Measurements from ENCODE around the gene KRT7. TPM values are rescaled to one million over a fixed set of nuclear protein-coding genes. Genes with fewer than 3 reads are reported as not detected.
A peak's percentile ranks its signal among the peaks of the same experiment; 100 is the strongest.
"Not testable (repeated sequence)": the region's sequence is repeated elsewhere in the genome, so short reads cannot be mapped to it uniquely, and the experiment has no call there.

The KRT7 gene
- polyA plus RNA-seq, 1 donor from 2014 or later: not detected

- H3K36me3 Mint-ChIP-seq, H3K4me3 Mint-ChIP-seq, H3K9me3 Mint-ChIP-seq, H3K4me1 Mint-ChIP-seq, H3K27ac Mint-ChIP-seq: not testable (repeated sequence)
- H3K27me3 Mint-ChIP-seq: peaks cover 43% of the 10 kb centered on the region
Observed at GRCh38 chr12:52257922-52258321, 24.9 kb downstream of the KRT7 start.

DNA sequence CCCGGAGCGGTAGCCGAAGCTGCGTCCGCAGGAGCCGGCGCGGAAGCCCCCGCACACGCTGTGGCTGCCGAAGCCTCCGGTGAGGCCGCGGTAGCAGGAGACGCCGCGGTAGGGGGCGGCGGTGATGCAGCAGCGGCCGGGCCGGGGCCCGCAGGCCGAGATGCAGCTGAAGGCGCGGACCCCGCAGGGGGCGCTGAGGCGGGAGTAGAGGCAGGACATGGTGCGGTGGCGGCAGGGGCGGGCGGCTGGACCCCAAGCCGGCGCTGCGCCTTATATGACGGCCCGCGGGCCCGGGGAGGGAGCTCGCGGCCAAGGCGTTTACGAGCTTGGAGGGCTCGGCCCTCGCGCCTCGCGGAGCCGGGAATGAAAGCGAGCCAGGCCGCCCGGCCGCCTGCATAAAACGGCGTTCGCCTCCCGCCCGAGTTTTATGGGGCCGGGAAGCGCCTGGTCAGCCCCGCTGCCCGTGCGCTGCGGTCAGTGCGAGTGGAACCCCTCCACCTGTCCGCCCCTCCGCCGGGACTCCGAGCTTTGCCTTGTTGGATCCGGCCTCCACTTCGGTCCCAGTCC lies 25.4 kb downstream of the KRT7 start:
- Mint-ChIP-seq H3K9me3 (peaks cover 0 to 4% (median 2%) of the 10 kb centered on the region in 3 donors), H3K4me1 (no peaks in the 10 kb centered on the region), H3K27me3 (peaks cover 43% of the 10 kb centered on the region), H3K4me3 (no peak overlapping the region), H3K36me3 (no peaks in the 10 kb centered on the region), H3K27ac (no peak overlapping the region)

DNA sequence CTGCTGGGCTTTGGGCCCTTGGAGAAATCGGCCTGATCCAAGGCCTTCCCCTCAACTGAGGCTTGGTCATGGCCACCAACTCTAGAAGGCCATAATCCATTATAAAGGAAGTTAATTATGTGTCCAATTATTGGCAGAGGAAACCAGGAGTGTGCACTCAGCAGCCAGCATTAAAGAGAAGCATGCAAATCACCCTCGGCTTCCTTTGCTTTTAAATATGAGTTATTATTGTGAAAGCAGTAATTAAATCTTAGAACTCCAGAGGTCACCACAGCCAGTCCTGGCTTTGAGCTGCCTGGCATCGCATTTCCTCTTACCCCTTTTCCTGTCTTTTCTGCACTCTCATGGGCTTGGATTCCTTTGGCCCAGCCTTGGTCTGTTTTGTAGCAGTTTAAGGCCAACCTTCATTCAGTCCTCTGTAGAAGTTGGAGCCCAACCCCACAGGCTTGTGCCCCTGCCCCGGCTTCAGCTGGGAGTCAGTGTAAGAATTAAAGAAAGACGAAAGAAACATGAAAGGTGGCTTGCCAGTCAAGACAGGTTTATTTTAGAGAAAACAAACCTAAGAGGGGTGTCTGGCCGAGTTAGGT lies 26.7 kb downstream of the KRT7 start:
- Mint-ChIP-seq H3K27ac (no peak overlapping the region), H3K27me3 (peaks cover 39% of the 10 kb centered on the region), H3K4me1 (no peaks in the 10 kb centered on the region), H3K36me3 (no peaks in the 10 kb centered on the region), H3K4me3 (no peak overlapping the region), H3K9me3 (peaks cover 0 to 4% (median 2%) of the 10 kb centered on the region in 3 donors)

DNA sequence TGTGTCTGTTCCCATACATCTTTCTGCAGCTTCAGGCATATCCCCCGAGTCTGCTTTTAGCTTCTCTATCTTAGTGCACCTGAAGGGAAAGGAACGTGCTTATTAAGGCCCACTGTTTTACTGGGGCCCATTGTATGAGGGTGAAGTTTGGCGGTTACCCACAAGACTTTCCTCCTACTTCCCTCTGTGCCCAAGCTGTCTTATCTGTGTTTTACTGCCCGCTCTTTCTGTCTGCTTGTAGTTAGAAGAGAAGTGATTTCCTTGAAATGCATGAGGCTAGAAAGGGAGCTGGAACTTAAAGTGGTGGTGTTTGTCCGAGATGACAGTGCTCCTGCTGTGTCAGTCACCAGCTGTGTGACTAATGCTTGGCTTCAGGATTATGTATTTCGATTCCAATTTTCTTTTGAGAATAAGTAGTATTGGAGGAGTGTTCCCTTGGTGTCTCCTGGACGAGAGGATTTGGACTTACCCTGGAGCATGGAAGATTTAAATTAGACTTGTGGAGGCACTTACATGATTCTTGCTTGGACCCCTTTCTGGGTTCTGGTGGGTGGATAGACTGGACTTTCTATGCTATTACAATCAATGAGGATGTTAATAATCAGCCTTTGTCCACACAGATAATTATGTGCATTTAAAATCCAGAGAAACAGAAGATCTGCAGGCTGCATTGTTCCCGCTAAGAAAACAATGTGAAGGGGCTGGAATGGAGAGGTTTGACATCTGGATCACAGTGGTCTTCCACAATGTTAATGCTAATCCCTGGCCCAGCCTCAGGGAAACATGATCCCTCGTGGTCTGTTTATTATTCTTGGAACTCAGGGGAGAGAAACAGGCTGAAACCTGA lies 27.5 kb downstream of the KRT7 start:
- H3K27me3 Mint-ChIP-seq: peaks cover 32% of the 10 kb centered on the region
- peak overlapping the region in 1 of 3 donors; percentile 51 for H3K27ac Mint-ChIP-seq
- peak overlapping the region in 1 of 4 donors; percentile 35 for H3K4me3 Mint-ChIP-seq
- H3K9me3 Mint-ChIP-seq: peaks cover 0 to 4% (median 2%) of the 10 kb centered on the region in 3 donors
- H3K36me3 Mint-ChIP-seq: no peaks in the 10 kb centered on the region
- no peaks in the 10 kb centered on the region for H3K4me1 Mint-ChIP-seq

DNA sequence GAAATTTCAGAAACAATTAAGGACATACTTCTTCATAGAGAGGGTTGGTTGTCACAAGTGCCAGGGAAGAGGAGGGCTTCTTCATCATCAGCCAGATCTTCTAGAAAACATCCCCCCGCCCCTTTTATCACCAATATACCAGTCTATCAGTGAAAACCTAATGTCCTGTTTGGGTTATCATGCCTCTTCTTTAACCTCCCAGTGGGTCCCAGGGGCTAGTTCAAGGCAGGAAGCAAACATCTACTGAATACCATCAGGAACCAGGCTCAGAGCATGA lies 28.1 kb downstream of the KRT7 start:
- peaks cover 30% of the 10 kb centered on the region for H3K27me3 Mint-ChIP-seq
- peak overlapping the region in 1 of 3 donors; percentile 51 for H3K27ac Mint-ChIP-seq
- no peak overlapping the region for H3K4me3 Mint-ChIP-seq
- no peaks in the 10 kb centered on the region for H3K36me3 Mint-ChIP-seq
- peaks cover 0 to 3% (median 0%) of the 10 kb centered on the region in 3 donors for H3K4me1 Mint-ChIP-seq
- H3K9me3 Mint-ChIP-seq: peaks cover 0 to 4% (median 2%) of the 10 kb centered on the region in 3 donors

- Mint-ChIP-seq H3K36me3 (no peaks in the 10 kb centered on the region), H3K9me3 (peaks cover 0 to 4% (median 2%) of the 10 kb centered on the region in 3 donors), H3K27ac (no peak overlapping the region), H3K4me1 (peaks cover 0 to 3% (median 0%) of the 10 kb centered on the region in 3 donors), H3K27me3 (peaks cover 20% of the 10 kb centered on the region), H3K4me3 (no peak overlapping the region)
Observed at GRCh38 chr12:52262286-52262685, 29.2 kb downstream of the KRT7 start.

- no peak overlapping the region for H3K4me3 Mint-ChIP-seq
- peaks cover 16% of the 10 kb centered on the region for H3K27me3 Mint-ChIP-seq
Observed at GRCh38 chr12:52263761-52264434, 30.9 kb downstream of the KRT7 start.

GRCh38 chr12:52264435-52264825 lies 31.4 kb downstream of the KRT7 start:
- H3K27me3 Mint-ChIP-seq: peaks cover 12% of the 10 kb centered on the region
- H3K9me3 Mint-ChIP-seq: peaks cover 0 to 4% (median 2%) of the 10 kb centered on the region in 3 donors
- peaks cover 0 to 3% (median 0%) of the 10 kb centered on the region in 3 donors for H3K4me1 Mint-ChIP-seq
- no peaks in the 10 kb centered on the region for H3K36me3 Mint-ChIP-seq
- H3K27ac Mint-ChIP-seq: no peak overlapping the region
- H3K4me3 Mint-ChIP-seq: no peak overlapping the region

More at GRCh38 chr12:52263761-52264434, 30.9 kb downstream of the KRT7 start:
- Mint-ChIP-seq H3K27ac (no peak overlapping the region), H3K9me3 (peaks cover 0 to 4% (median 2%) of the 10 kb centered on the region in 3 donors), H3K4me1 (peaks cover 0 to 3% (median 0%) of the 10 kb centered on the region in 3 donors), H3K36me3 (no peaks in the 10 kb centered on the region)

DNA sequence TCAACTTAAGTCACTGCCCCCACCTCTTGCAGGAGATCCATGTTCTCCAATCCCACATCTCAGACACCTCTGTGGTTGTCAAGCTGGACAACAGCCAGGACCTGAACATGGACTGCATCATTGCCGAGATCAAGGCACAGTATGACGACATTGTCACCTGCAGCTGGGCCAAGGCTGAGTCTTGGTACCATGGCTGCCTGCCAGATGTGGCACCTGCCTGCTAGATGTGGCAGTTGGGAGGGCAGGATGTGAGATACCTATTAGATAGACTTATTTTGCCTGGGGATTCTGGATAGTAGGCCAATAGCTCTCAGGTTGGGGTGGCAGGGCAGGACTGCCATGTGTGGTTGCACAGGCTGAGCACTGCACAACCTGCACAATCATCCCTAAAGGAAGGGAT lies 33.5 kb downstream of the KRT7 start:
- peaks cover 0 to 3% (median 0%) of the 10 kb centered on the region in 3 donors for H3K4me1 Mint-ChIP-seq
- peaks cover 6% of the 10 kb centered on the region for H3K27me3 Mint-ChIP-seq
- H3K27ac Mint-ChIP-seq: no peak overlapping the region
- peaks cover 0 to 4% (median 2%) of the 10 kb centered on the region in 3 donors for H3K9me3 Mint-ChIP-seq
- H3K4me3 Mint-ChIP-seq: peak overlapping the region in 1 of 4 donors; percentile 61
- H3K36me3 Mint-ChIP-seq: no peaks in the 10 kb centered on the region

GRCh38 chr12:52267266-52267665 lies 34.2 kb downstream of the KRT7 start:
- H3K9me3 Mint-ChIP-seq: peaks cover 0 to 2% (median 0%) of the 10 kb centered on the region in 3 donors
- no peak overlapping the region for H3K4me3 Mint-ChIP-seq
- H3K27ac Mint-ChIP-seq: no peak overlapping the region

DNA sequence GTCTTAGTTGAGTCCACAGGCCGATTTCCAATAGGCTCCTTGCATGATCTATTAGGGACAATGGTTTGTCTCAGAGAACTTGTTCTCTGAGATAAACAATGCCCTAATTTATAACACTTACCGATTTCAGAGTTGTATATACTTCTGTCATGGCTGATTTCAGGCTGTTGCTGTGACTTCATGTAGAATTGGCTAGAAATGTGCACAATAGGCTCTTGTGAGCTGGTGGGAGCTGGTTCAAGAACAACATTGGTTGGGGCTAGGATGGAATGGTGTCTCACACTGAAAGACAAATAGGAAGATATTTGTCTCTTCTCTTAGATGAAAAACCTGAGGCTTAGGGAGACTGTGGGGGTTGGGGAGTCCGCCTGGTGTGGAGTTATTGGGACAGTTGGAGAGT lies 34.7 kb downstream of the KRT7 start:
- Mint-ChIP-seq H3K27me3 (peaks cover 3% of the 10 kb centered on the region), H3K4me3 (no peak overlapping the region), H3K4me1 (peaks cover 0 to 3% (median 0%) of the 10 kb centered on the region in 3 donors), H3K27ac (no peak overlapping the region), H3K9me3 (peaks cover 0 to 1% (median 0%) of the 10 kb centered on the region in 3 donors), H3K36me3 (no peaks in the 10 kb centered on the region)

More at GRCh38 chr12:52267266-52267665, 34.2 kb downstream of the KRT7 start:
- no peaks in the 10 kb centered on the region for H3K36me3 Mint-ChIP-seq
- H3K4me1 Mint-ChIP-seq: peaks cover 0 to 3% (median 0%) of the 10 kb centered on the region in 3 donors
- H3K27me3 Mint-ChIP-seq: peaks cover 3% of the 10 kb centered on the region

DNA sequence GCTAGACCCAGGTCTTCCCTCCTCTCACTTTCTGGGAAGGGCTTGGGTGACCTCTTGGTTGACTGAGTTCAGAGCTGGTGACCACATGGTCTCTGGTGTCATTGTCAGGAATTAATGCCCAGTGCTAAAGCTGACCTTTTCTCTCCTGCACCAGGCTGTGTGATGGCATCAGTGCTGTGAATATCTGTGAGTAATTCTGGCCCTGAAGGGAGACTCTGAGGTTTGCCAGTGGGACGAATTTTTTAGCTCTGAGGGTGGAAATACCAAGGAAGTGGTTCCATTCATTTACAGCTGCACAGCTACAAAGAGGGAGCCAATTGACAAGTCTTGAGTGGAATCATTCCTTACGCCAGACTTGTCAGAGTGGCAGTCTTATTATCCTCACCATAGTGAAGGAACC lies 35.2 kb downstream of the KRT7 start:
- Mint-ChIP-seq H3K9me3 (no peaks in the 10 kb centered on the region), H3K27me3 (peaks cover 3% of the 10 kb centered on the region), H3K4me1 (peaks cover 0 to 3% (median 0%) of the 10 kb centered on the region in 3 donors), H3K27ac (no peak overlapping the region), H3K36me3 (no peaks in the 10 kb centered on the region), H3K4me3 (no peak overlapping the region)

DNA sequence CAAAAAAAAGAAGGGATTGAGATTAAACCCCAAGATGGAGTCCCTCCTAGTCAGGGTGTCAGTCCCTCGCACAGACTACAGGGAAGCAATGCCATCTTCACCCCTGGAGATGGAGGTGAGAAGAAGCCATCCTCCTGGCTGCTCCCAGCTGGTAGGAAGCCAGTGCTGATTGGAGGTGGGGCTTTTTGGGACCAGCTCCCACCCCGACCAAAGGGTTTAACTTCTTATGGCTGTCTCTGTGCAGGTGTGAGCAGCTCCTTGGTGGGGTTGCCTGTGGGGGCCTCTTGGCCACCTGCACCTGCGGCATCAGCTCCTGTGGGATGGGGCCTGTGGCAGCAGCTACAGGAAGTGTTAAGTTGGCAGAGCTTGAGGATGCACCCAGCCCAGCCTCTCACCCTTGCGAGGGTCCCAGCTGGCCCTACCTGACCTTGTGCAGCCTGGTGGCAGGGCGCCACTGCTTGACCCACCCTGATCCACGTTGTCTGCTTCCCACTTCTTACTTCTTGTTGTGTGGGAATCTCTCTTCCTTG lies 37.6 kb downstream of the KRT7 start:
- Mint-ChIP-seq H3K36me3 (no peaks in the 10 kb centered on the region), H3K9me3 (no peaks in the 10 kb centered on the region), H3K27me3 (peaks cover 3% of the 10 kb centered on the region), H3K4me1 (peaks cover 0 to 3% (median 0%) of the 10 kb centered on the region in 3 donors), H3K27ac (no peak overlapping the region), H3K4me3 (no peak overlapping the region)

- H3K36me3 Mint-ChIP-seq: no peaks in the 10 kb centered on the region
Observed at GRCh38 chr12:52271158-52271557, 38.1 kb downstream of the KRT7 start.

More at GRCh38 chr12:52271158-52271557, 38.1 kb downstream of the KRT7 start:
- H3K4me1 Mint-ChIP-seq: no peaks in the 10 kb centered on the region
- no peak overlapping the region for H3K4me3 Mint-ChIP-seq
- peaks cover 5% of the 10 kb centered on the region for H3K27me3 Mint-ChIP-seq
- no peak overlapping the region for H3K27ac Mint-ChIP-seq
- no peaks in the 10 kb centered on the region for H3K9me3 Mint-ChIP-seq
